ENCODE data around the gene CDC26. TPM values are rescaled to one million over a fixed set of nuclear protein-coding genes. Genes with fewer than 3 reads are reported as not detected.

Gene CDC26
- total RNA-seq, 1 donor: 61.3 TPM

GRCh38 chr9:113231701-113232100 lies 43.7 kb downstream of the CDC26 start:
- TF ChIP-seq CTCF (IDR thresholded peaks at IDR 0.05; ENCODE audit: insufficient read depth, low read depth, low read length): no peak
- no peak for DNase-seq (ENCODE audit: low read depth)
- no peak overlapping the region for H3K4me3 ChIP-seq (ENCODE audit: low read depth, low read length)

GRCh38 chr9:113228130-113228665 lies 47.2 kb downstream of the CDC26 start:
- no peak overlapping the region for H3K4me3 ChIP-seq (ENCODE audit: low read depth, low read length)
- no peak for TF ChIP-seq CTCF (IDR thresholded peaks at IDR 0.05; ENCODE audit: insufficient read depth, low read depth, low read length)
- DNase-seq (ENCODE audit: low read depth): peak; percentile 39

- H3K4me3 ChIP-seq (ENCODE audit: low read depth, low read length): no peak overlapping the region
- no peak for TF ChIP-seq CTCF (IDR thresholded peaks at IDR 0.05; ENCODE audit: insufficient read depth, low read depth, low read length)
- no peak for DNase-seq (ENCODE audit: low read depth)
These were observed 47.9 kb downstream of the CDC26 start for GRCh38 chr9:113227436-113227835.

GRCh38 chr9:113223963-113224362 lies 51.4 kb downstream of the CDC26 start:
- TF ChIP-seq CTCF (IDR thresholded peaks at IDR 0.05; ENCODE audit: insufficient read depth, low read depth, low read length): no peak
- DNase-seq (ENCODE audit: low read depth): peak; percentile 98
- peak overlapping the region; percentile 96 for H3K4me3 ChIP-seq (ENCODE audit: low read depth, low read length)

GRCh38 chr9:113222482-113222841 lies 52.9 kb downstream of the CDC26 start:
- DNase-seq (ENCODE audit: low read depth): peak; percentile 66
- TF ChIP-seq CTCF (IDR thresholded peaks at IDR 0.05; ENCODE audit: insufficient read depth, low read depth, low read length): no peak
- peak overlapping the region; percentile 96 for H3K4me3 ChIP-seq (ENCODE audit: low read depth, low read length)

GRCh38 chr9:113221800-113222481 lies 53.4 kb downstream of the CDC26 start:
- no peak for DNase-seq (ENCODE audit: low read depth)
- no peak for TF ChIP-seq CTCF (IDR thresholded peaks at IDR 0.05; ENCODE audit: insufficient read depth, low read depth, low read length)
- peak overlapping the region; percentile 96 for H3K4me3 ChIP-seq (ENCODE audit: low read depth, low read length)
